Measurements from ENCODE around the gene COPS2. TPM values are rescaled to one million over a fixed set of nuclear protein-coding genes. Genes with fewer than 3 reads are reported as not detected.

COPS2 gene
- total RNA-seq, 4 donors from 2014 or later, result 85.0 to 108 (median 96.9) TPM

DNA sequence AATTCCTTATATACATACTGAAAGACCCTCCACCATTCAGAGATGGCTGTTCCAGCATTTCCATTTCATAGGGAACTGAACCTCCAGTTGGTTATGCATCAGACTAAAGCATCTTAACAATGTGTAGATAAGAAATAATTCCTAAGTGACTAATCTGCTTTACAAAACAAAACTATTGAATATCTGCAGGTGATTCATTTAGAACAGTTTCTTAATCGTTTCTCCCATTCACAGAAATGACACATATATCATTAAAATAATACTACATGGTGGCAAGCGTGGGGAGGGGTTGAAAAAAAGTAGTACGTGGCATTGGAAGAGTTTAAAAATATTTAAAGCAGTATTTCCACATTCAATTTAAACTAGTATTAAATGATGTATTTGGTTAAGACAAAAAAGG is 19.5 kb downstream of the COPS2 start:
- TF ChIP-seq, protein P1, sequence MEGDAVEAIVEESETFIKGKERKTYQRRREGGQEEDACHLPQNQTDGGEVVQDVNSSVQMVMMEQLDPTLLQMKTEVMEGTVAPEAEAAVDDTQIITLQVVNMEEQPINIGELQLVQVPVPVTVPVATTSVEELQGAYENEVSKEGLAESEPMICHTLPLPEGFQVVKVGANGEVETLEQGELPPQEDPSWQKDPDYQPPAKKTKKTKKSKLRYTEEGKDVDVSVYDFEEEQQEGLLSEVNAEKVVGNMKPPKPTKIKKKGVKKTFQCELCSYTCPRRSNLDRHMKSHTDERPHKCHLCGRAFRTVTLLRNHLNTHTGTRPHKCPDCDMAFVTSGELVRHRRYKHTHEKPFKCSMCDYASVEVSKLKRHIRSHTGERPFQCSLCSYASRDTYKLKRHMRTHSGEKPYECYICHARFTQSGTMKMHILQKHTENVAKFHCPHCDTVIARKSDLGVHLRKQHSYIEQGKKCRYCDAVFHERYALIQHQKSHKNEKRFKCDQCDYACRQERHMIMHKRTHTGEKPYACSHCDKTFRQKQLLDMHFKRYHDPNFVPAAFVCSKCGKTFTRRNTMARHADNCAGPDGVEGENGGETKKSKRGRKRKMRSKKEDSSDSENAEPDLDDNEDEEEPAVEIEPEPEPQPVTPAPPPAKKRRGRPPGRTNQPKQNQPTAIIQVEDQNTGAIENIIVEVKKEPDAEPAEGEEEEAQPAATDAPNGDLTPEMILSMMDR (IDR thresholded peaks at IDR 0.05; ENCODE audit: low read depth), result no peak

DNA sequence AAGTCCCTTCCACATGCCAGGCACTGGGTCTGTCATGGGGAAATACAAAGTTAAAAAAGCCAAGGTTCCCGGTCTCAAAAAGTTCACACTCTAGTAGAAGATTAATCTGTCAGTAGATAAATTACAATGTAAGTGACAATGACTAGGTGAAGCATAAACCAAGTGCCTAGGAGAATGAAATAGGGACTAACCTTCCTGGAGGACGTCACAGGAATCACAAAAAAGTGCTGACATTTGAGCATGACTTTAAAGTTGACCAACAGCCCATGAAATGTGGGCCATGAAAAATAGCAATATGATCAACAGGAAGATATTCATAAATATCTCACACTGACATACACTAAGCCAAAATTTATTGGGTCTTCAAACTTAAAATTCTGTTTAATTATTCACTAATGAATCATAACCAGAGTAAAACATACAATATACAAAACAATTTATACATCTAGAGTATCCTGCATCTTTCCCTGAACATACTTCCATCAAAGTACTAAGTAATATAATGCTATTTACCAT is 20.0 kb downstream of the COPS2 start:
- TF ChIP-seq, protein P1 (IDR thresholded peaks at IDR 0.05; ENCODE audit: low read depth), result no peak

DNA sequence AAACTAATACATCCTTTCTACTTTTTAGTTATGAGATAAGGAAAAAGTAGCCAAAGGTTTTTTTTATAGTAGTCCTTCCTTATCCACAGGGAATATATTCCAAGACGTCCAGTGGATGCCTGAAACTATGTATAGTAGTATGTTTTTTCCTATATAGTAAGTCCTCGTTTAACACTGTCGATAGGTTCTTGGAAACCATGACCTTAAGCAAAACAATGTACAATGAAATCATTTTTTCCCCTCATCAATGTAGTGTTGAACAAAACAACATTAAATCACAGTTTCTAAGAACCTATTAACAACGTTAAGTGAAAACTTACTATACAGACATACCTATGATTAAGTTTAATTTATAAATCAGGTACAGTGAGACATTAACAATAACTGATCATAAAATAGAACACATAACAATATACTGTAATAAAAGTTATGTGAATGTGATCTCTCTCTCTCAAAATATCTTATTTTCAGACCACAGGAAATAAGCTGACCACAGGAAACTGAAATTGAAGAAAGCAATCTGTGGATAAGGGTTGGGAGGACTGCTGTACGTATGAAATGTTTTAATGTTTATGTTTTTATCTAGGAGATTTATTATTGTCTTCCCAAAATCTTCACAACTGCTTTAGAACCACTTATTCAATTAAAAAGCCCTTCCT is 20.6 kb downstream of the COPS2 start:
- TF ChIP-seq, protein P1 (IDR thresholded peaks at IDR 0.05; ENCODE audit: low read depth), result no peak

DNA sequence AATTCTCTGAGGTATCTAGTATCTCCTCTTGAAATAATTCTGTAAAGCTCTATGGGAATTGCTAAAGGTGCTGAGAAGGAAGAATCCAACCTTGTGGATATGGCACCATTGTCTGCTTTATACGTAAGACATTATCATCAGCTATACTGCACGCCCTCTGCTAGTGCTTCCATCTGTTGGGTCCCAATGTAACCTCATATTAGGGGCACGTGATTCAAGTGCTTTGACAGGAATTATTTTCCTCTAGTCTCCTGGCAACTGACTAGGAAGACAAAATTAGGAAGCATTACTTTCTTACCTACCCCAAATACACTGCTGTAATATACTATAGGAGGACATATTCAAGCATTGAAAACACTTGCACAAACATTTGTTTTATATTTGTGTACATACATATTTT is 24.0 kb downstream of the COPS2 start:
- TF ChIP-seq, protein P1 (IDR thresholded peaks at IDR 0.05; ENCODE audit: low read depth), result no peak

DNA sequence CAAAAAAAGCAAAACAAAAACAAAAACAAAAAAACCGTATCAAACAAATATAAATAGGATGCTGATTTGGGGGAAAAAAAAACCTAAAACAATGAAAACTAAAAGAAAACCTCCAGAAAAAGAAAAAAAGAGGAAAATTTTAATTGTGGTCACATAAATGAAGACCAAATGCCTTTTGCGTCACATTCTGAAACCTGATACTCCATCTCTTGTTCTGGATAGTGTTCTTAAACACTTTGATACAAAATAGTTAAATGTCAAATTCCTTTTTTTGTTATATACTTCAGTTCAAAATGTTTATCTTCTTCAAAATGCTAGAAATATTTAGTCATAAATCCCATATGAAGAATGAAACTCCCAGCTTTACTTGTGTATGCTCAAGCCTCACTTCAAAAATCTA is 31.0 kb downstream of the COPS2 start:
- TF ChIP-seq, protein P1 (IDR thresholded peaks at IDR 0.05; ENCODE audit: low read depth), result no peak

DNA sequence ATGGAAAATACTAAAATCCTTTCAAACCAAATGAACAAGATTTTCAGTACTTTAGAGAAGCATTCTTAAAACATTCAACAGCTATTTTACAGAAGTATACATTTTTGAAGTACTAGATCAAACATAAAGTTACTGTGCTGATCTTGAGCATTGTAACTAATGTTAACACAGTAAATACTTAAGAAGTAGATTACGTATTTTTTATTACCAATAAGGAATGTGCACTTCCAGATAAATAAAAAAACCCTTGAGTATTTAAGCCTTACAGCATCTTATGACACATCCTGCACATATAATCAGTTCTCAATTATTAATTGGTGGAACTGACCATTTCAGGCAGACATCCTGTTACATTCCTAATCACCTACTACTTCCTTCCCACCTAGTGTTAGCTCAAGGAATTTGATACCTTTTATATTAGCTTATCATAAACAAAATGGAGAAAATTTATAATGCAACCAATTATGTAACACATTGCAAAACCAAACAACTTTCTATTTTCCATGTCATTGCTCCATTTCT is 32.8 kb downstream of the COPS2 start:
- TF ChIP-seq, protein P1 (IDR thresholded peaks at IDR 0.05; ENCODE audit: low read depth), result no peak

DNA sequence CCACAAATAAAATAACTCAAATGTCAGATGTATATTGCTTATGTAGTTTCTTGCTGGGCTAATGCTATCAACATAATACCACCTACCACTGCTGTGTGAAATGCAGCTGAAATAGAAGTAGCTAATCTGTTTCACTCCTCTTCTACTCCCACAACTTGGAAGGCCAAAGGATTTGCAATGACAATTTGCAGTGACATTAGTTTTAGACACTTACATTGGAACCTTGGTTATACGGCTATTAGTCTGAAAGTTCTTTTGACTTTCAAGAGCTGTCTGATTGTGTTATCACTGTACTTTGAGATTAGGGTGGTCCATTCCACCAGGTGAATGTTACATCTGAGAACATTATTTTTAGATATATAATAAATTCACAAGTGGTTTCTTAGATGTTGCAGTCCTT is 33.5 kb downstream of the COPS2 start:
- TF ChIP-seq, protein P1 (IDR thresholded peaks at IDR 0.05; ENCODE audit: low read depth), result no peak
